ENCODE measurements around the gene TMC2.
A peak's percentile ranks its signal among the peaks of the same experiment; 100 is the strongest.

Gene TMC2

GRCh38 chr20:2640260-2640659 lies 103.9 kb downstream of the TMC2 start:
- no peak for DNase-seq

- no peak for DNase-seq
Observed at GRCh38 chr20:2640899-2641298, 104.5 kb downstream of the TMC2 start.

- no peak for DNase-seq
Observed at GRCh38 chr20:2643708-2644107, 107.3 kb downstream of the TMC2 start.

GRCh38 chr20:2651772-2652723 lies 115.7 kb downstream of the TMC2 start, which contains the start of gene NOP56:
Gene NOP56, plus strand, starts transcription at chr20:2652632. Its CDS starts 29 bp downstream, at chr20:2652661.
- DNase-seq: peak; percentile 88 to 96

GRCh38 chr20:2652724-2653555 lies 116.6 kb downstream of the TMC2 start:
- no peak for DNase-seq

- no peak for DNase-seq
Observed at GRCh38 chr20:2653556-2654383, 117.4 kb downstream of the TMC2 start.

- DNase-seq: no peak
Observed at GRCh38 chr20:2654384-2654822, 118.0 kb downstream of the TMC2 start.

GRCh38 chr20:2654831-2655230 lies 118.5 kb downstream of the TMC2 start:
- DNase-seq: no peak

- no peak for DNase-seq
Observed at GRCh38 chr20:2655331-2656116, 119.2 kb downstream of the TMC2 start.

- no peak for DNase-seq
Observed at GRCh38 chr20:2656471-2657117, 120.2 kb downstream of the TMC2 start.

- DNase-seq: no peak
Observed at GRCh38 chr20:2657241-2657640, 120.9 kb downstream of the TMC2 start.

- no peak for DNase-seq
Observed at GRCh38 chr20:2657674-2658073, 121.3 kb downstream of the TMC2 start.

- no peak for DNase-seq
Observed at GRCh38 chr20:2658414-2659354, 122.3 kb downstream of the TMC2 start.

GRCh38 chr20:2659547-2659946 lies 123.2 kb downstream of the TMC2 start:
- DNase-seq: no peak

- DNase-seq: no peak
Observed at GRCh38 chr20:2663364-2663886, 127.1 kb downstream of the TMC2 start.

- DNase-seq: peak; percentile 71 to 73
Observed at GRCh38 chr20:2663887-2664719, 127.7 kb downstream of the TMC2 start, which contains the start of gene IDH3B. Gene IDH3B, minus strand, starts transcription at chr20:2664216. Its CDS starts 28 bp downstream, at chr20:2664188.

GRCh38 chr20:2671977-2672376 lies 135.6 kb downstream of the TMC2 start:
- DNase-seq: no peak

- no peak for DNase-seq
Observed at GRCh38 chr20:2672446-2672845, 136.1 kb downstream of the TMC2 start.

- no peak for DNase-seq
Observed at GRCh38 chr20:2673453-2673852, 137.1 kb downstream of the TMC2 start.
